Measurements from ENCODE around the gene EGR2. TPM values are rescaled to one million over a fixed set of nuclear protein-coding genes. Genes with fewer than 3 reads are reported as not detected.

EGR2 gene
- polyA plus RNA-seq, 4 donors: 0.45 to 5.4 (median 0.88) TPM

- Histone ChIP-seq H3K27me3 (ENCODE audit: control insufficient read depth in 3 of 3, insufficient read depth in 3 of 3, low read length in 3 of 3) (no peaks in the 10 kb centered on the region), H3K4me3 (ENCODE audit: low read depth in 1 of 3, low read length in 3 of 3) (no peak overlapping the region), H3K9me3 (ENCODE audit: control insufficient read depth in 2 of 2, insufficient read depth in 1 of 2, low read depth in 1 of 2, low read length in 1 of 2) (no peaks in the 10 kb centered on the region), H3K36me3 (ENCODE audit: control insufficient read depth in 3 of 3, insufficient read depth in 2 of 3, low read depth in 1 of 3, low read length in 3 of 3) (no peaks in the 10 kb centered on the region), H3K4me1 (ENCODE audit: control insufficient read depth in 3 of 3, insufficient read depth in 2 of 3, low read depth in 1 of 3, low read length in 2 of 3) (no peaks in the 10 kb centered on the region), H3K27ac (ENCODE audit: low read depth in 1 of 3, low read length in 2 of 3) (no peak overlapping the region)
- no peak for DNase-seq
- WGBS, 3 donors: 86 to 96% (median 89%) methylated on average over 2 of the region's 2 CpGs
- no peak for FAIRE-seq
Observed at GRCh38 chr10:62778125-62778524, 38.0 kb downstream of the EGR2 start.

GRCh38 chr10:62772186-62772974 lies 43.8 kb downstream of the EGR2 start:
- Histone ChIP-seq H3K4me1 (ENCODE audit: control insufficient read depth in 3 of 3, insufficient read depth in 2 of 3, low read depth in 1 of 3, low read length in 2 of 3) (no peaks in the 10 kb centered on the region), H3K27ac (ENCODE audit: low read depth in 1 of 3, low read length in 2 of 3) (no peak overlapping the region), H3K4me3 (ENCODE audit: low read depth in 1 of 3, low read length in 3 of 3) (no peak overlapping the region), H3K9me3 (ENCODE audit: control insufficient read depth in 2 of 2, insufficient read depth in 1 of 2, low read depth in 1 of 2, low read length in 1 of 2) (no peaks in the 10 kb centered on the region), H3K36me3 (ENCODE audit: control insufficient read depth in 3 of 3, insufficient read depth in 2 of 3, low read depth in 1 of 3, low read length in 3 of 3) (no peaks in the 10 kb centered on the region), H3K27me3 (ENCODE audit: control insufficient read depth in 3 of 3, insufficient read depth in 3 of 3, low read length in 3 of 3) (peaks cover 0 to 3% (median 0%) of the 10 kb centered on the region in 3 donors)
- FAIRE-seq (no peak), DNase-seq (no peak)
- WGBS, 3 donors: 56 to 82% (median 80%) methylated on average over 7 of the region's 7 CpGs

GRCh38 chr10:62769574-62770242 lies 46.5 kb downstream of the EGR2 start:
- no peak for FAIRE-seq
- Histone ChIP-seq H3K4me3 (ENCODE audit: low read depth in 1 of 3, low read length in 3 of 3) (no peak overlapping the region), H3K27me3 (ENCODE audit: control insufficient read depth in 3 of 3, insufficient read depth in 3 of 3, low read length in 3 of 3) (peaks cover 0 to 3% (median 0%) of the 10 kb centered on the region in 3 donors), H3K36me3 (ENCODE audit: control insufficient read depth in 3 of 3, insufficient read depth in 2 of 3, low read depth in 1 of 3, low read length in 3 of 3) (no peaks in the 10 kb centered on the region), H3K9me3 (ENCODE audit: control insufficient read depth in 2 of 2, insufficient read depth in 1 of 2, low read depth in 1 of 2, low read length in 1 of 2) (no peaks in the 10 kb centered on the region), H3K4me1 (ENCODE audit: control insufficient read depth in 3 of 3, insufficient read depth in 2 of 3, low read depth in 1 of 3, low read length in 2 of 3) (peaks cover 0 to 10% (median 0%) of the 10 kb centered on the region in 3 donors), H3K27ac (ENCODE audit: low read depth in 1 of 3, low read length in 2 of 3) (no peak overlapping the region)
- DNase-seq: no peak
- WGBS, 3 donors: 90 to 97% (median 95%) methylated on average over 1 of the region's 1 CpG

- FAIRE-seq: no peak
- no peak overlapping the region for H3K4me3 ChIP-seq (ENCODE audit: low read depth in 1 of 3, low read length in 3 of 3)
- no peaks in the 10 kb centered on the region for H3K9me3 ChIP-seq (ENCODE audit: control insufficient read depth in 2 of 2, insufficient read depth in 1 of 2, low read depth in 1 of 2, low read length in 1 of 2)
- no peaks in the 10 kb centered on the region for H3K27me3 ChIP-seq (ENCODE audit: control insufficient read depth in 3 of 3, insufficient read depth in 3 of 3, low read length in 3 of 3)
- peak; percentile 92 to 95 for DNase-seq
- peak overlapping the region in 1 of 3 donors; percentile 34 for H3K27ac ChIP-seq (ENCODE audit: low read depth in 1 of 3, low read length in 2 of 3)
- 19 to 49% (median 35%) methylated on average over 3 of the region's 3 CpGs for WGBS, 3 donors
- H3K4me1 ChIP-seq (ENCODE audit: control insufficient read depth in 3 of 3, insufficient read depth in 2 of 3, low read depth in 1 of 3, low read length in 2 of 3): peaks cover 0 to 14% (median 0%) of the 10 kb centered on the region in 3 donors
- H3K36me3 ChIP-seq (ENCODE audit: control insufficient read depth in 3 of 3, insufficient read depth in 2 of 3, low read depth in 1 of 3, low read length in 3 of 3): no peaks in the 10 kb centered on the region
Observed at GRCh38 chr10:62766386-62766785, 49.8 kb downstream of the EGR2 start.

- no peaks in the 10 kb centered on the region for H3K27me3 ChIP-seq (ENCODE audit: control insufficient read depth in 3 of 3, insufficient read depth in 3 of 3, low read length in 3 of 3)
- FAIRE-seq (no peak), DNase-seq (no peak)
- no peaks in the 10 kb centered on the region for H3K36me3 ChIP-seq (ENCODE audit: control insufficient read depth in 3 of 3, insufficient read depth in 2 of 3, low read depth in 1 of 3, low read length in 3 of 3)
- H3K4me1 ChIP-seq (ENCODE audit: control insufficient read depth in 3 of 3, insufficient read depth in 2 of 3, low read depth in 1 of 3, low read length in 2 of 3): peaks cover 0 to 16% (median 0%) of the 10 kb centered on the region in 3 donors
- no peaks in the 10 kb centered on the region for H3K9me3 ChIP-seq (ENCODE audit: control insufficient read depth in 2 of 2, insufficient read depth in 1 of 2, low read depth in 1 of 2, low read length in 1 of 2)
- H3K4me3 ChIP-seq (ENCODE audit: low read depth in 1 of 3, low read length in 3 of 3): no peak overlapping the region
- WGBS, 3 donors: 44 to 75% (median 48%) methylated on average over 2 of the region's 2 CpGs
- H3K27ac ChIP-seq (ENCODE audit: low read depth in 1 of 3, low read length in 2 of 3): peak overlapping the region in 2 of 3 donors; percentile 34
Observed at GRCh38 chr10:62765726-62766125, 50.4 kb downstream of the EGR2 start.

GRCh38 chr10:62764011-62764410 lies 52.2 kb downstream of the EGR2 start:
- no peaks in the 10 kb centered on the region for H3K27me3 ChIP-seq (ENCODE audit: control insufficient read depth in 3 of 3, insufficient read depth in 3 of 3, low read length in 3 of 3)
- H3K9me3 ChIP-seq (ENCODE audit: control insufficient read depth in 2 of 2, insufficient read depth in 1 of 2, low read depth in 1 of 2, low read length in 1 of 2): no peaks in the 10 kb centered on the region
- no peaks in the 10 kb centered on the region for H3K36me3 ChIP-seq (ENCODE audit: control insufficient read depth in 3 of 3, insufficient read depth in 2 of 3, low read depth in 1 of 3, low read length in 3 of 3)
- H3K4me1 ChIP-seq (ENCODE audit: control insufficient read depth in 3 of 3, insufficient read depth in 2 of 3, low read depth in 1 of 3, low read length in 2 of 3): peaks cover 0 to 18% (median 0%) of the 10 kb centered on the region in 3 donors
- FAIRE-seq (no peak), DNase-seq (no peak)
- no peak overlapping the region for H3K27ac ChIP-seq (ENCODE audit: low read depth in 1 of 3, low read length in 2 of 3)
- H3K4me3 ChIP-seq (ENCODE audit: low read depth in 1 of 3, low read length in 3 of 3): no peak overlapping the region
- WGBS, 3 donors: 97 to 99% (median 98%) methylated on average over 4 of the region's 4 CpGs

GRCh38 chr10:62763155-62763554 lies 53.0 kb downstream of the EGR2 start:
- DNase-seq (no peak), FAIRE-seq (no peak)
- no peaks in the 10 kb centered on the region for H3K9me3 ChIP-seq (ENCODE audit: control insufficient read depth in 2 of 2, insufficient read depth in 1 of 2, low read depth in 1 of 2, low read length in 1 of 2)
- H3K27ac ChIP-seq (ENCODE audit: low read depth in 1 of 3, low read length in 2 of 3): no peak overlapping the region
- no peak overlapping the region for H3K4me3 ChIP-seq (ENCODE audit: low read depth in 1 of 3, low read length in 3 of 3)
- H3K36me3 ChIP-seq (ENCODE audit: control insufficient read depth in 3 of 3, insufficient read depth in 2 of 3, low read depth in 1 of 3, low read length in 3 of 3): no peaks in the 10 kb centered on the region
- WGBS, 3 donors: 94 to 96% (median 95%) methylated on average over 4 of the region's 4 CpGs
- no peaks in the 10 kb centered on the region for H3K27me3 ChIP-seq (ENCODE audit: control insufficient read depth in 3 of 3, insufficient read depth in 3 of 3, low read length in 3 of 3)
- H3K4me1 ChIP-seq (ENCODE audit: control insufficient read depth in 3 of 3, insufficient read depth in 2 of 3, low read depth in 1 of 3, low read length in 2 of 3): peaks cover 0 to 18% (median 0%) of the 10 kb centered on the region in 3 donors
